ENCODE results near the gene PLAC9. TPM values are rescaled to one million over a fixed set of nuclear protein-coding genes. Genes with fewer than 3 reads are reported as not detected.
"Not testable (repeated sequence)": the region's sequence is repeated elsewhere in the genome, so short reads cannot be mapped to it uniquely, and the experiment has no call there.

The PLAC9 gene, protein sequence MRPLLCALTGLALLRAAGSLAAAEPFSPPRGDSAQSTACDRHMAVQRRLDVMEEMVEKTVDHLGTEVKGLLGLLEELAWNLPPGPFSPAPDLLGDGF
- polyA plus RNA-seq (2011; rRNA removed): 16.3 and 19.3 TPM in 2 replicates
- polyA minus RNA-seq (2011; rRNA and poly(A)+ RNA removed): 2.7 and 4.3 TPM in 2 replicates

DNA sequence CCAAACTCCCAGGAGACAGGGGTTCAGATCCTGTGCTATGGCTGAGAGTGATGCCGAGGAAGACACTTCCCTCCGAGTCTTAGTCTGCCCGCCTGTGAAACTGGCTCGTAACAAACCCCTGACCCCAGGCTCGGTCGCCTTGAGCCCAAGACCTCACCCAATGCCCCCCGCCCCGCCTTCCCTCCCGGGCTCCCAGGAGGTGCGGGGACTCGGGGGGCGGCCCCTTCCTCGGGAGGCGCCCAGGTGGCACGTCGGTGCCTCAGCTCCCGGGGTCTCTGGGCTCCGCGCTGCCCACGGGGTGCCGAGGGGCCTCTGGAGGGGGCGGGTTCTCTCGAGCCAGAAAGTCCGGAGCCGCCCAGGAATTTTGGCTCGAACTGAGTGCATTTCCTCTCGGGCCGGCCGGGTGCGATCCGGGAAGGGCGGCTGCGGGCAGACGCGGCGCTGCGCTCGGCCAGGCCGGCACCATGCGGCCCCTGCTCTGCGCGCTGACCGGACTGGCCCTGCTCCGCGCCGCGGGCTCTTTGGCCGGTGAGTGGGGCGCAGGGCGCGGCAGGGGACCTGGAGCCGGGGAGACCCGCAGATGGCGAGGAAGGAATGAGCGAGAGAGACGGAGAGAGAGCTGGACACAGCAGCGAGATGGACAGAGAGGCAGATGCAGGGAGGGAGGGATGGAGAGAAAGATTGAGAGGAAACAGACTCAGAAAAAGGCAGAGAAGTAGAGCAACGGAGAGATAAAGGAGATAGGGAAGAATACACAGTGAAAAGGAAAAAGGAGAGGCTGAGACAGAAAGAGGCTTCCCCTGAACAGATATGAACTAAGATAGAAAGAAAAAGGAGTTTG, at the start of gene PLAC9:
Gene PLAC9, plus strand, starts transcription at position 432 of the 841 bp plus-strand sequence. Its CDS starts 33 bp downstream, at position 465.
- no peaks in the 10 kb centered on the region for H3K27me3 ChIP-seq (ENCODE audit: control insufficient read depth, insufficient read depth, low read length)
- no peaks in the 10 kb centered on the region for H3K36me3 ChIP-seq (ENCODE audit: control insufficient read depth, insufficient read depth, low read length)
- ChIA-PET CTCF (interaction anchor here (1.0 kb wide), 1 partner anchor 15 kb away, joined by 4 read pairs; no protein-coding TSS in a partner anchor), POLR2A (no interaction called here)
- H3K4me3 ChIP-seq (ENCODE audit: low read depth, low read length): peak within 1 kb of the TSS; percentile 53
- DNase-seq (ENCODE audit: low read depth): no peak
- TF ChIP-seq, protein P1, sequence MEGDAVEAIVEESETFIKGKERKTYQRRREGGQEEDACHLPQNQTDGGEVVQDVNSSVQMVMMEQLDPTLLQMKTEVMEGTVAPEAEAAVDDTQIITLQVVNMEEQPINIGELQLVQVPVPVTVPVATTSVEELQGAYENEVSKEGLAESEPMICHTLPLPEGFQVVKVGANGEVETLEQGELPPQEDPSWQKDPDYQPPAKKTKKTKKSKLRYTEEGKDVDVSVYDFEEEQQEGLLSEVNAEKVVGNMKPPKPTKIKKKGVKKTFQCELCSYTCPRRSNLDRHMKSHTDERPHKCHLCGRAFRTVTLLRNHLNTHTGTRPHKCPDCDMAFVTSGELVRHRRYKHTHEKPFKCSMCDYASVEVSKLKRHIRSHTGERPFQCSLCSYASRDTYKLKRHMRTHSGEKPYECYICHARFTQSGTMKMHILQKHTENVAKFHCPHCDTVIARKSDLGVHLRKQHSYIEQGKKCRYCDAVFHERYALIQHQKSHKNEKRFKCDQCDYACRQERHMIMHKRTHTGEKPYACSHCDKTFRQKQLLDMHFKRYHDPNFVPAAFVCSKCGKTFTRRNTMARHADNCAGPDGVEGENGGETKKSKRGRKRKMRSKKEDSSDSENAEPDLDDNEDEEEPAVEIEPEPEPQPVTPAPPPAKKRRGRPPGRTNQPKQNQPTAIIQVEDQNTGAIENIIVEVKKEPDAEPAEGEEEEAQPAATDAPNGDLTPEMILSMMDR (IDR thresholded peaks at IDR 0.05; ENCODE audit: insufficient read depth, low read depth, low read length): no peak

DNA sequence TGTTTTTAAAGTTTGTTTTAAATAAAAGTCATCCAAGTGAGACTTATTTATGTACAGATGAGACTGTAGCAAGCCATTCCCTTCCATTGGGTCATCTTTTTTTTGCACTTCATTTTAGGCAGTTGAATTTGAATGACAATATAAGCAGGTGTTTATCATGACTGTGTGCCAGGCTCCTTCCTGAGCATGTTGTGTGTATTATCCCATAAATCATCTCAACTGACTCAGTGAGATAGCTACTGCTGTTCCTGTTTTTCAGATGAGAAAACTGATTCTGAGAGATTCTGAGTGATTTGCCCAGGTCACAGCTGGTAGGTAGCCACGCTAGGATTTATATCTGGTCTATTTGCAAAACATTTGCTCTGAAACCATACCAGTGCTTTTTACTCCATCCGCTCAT, 42.4 kb upstream of the PLAC9 start:
- Histone ChIP-seq H3K4me3 (ENCODE audit: low read depth, low read length) (no peak overlapping the region), H3K36me3 (ENCODE audit: control insufficient read depth, insufficient read depth, low read length) (no peaks in the 10 kb centered on the region), H3K27me3 (ENCODE audit: control insufficient read depth, insufficient read depth, low read length) (no peaks in the 10 kb centered on the region)
- DNase-seq (ENCODE audit: low read depth): no peak
- TF ChIP-seq, protein P1 (IDR thresholded peaks at IDR 0.05; ENCODE audit: insufficient read depth, low read depth, low read length): no peak
- ChIA-PET POLR2A (no interaction called here), CTCF (no interaction called here)

DNA sequence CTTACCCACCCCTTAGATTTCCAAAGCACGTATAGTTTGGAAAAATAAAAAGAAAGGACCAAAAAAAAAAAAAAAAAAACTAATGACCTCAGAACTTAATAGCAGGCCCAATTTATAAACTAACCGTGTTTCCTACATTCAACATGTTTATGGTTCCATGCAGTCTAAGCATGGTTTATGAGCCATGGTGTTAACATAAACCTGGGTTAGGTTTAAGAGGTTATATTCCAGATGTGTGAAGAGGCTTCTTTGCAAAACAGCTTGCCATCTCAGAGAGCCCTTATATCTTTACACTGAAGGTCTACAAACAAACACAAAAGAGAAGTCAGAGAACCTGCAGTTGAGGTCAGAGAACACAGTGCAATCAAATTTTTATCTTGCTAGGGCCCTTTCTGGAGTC, 38.3 kb upstream of the PLAC9 start:
- POLR2A ChIA-PET: no interaction called here
- TF ChIP-seq, protein P1 (IDR thresholded peaks at IDR 0.05; ENCODE audit: insufficient read depth, low read depth, low read length): no peak
- CTCF ChIA-PET: no interaction called here
- no peak overlapping the region for H3K4me3 ChIP-seq (ENCODE audit: low read depth, low read length)
- DNase-seq (ENCODE audit: low read depth): no peak
- H3K27me3 ChIP-seq (ENCODE audit: control insufficient read depth, insufficient read depth, low read length): no peaks in the 10 kb centered on the region
- H3K36me3 ChIP-seq (ENCODE audit: control insufficient read depth, insufficient read depth, low read length): no peaks in the 10 kb centered on the region

DNA sequence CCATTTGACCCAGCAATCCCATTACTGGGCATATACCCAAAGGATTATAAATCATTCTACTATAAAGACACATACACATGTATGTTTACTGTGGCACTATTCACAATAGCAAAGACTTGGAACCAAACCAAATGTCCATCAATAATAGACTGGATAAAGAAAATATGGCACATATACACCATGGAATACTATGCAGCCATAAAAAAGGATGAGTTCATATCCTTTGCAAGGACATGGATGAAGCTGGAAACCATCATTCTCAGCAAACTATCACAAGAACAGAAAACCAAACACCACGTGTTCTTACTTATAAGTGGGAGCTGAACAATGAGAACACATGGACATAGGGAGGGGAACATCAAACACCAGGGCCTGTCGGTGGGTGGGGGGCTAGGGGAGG, 34.3 kb upstream of the PLAC9 start:
- H3K36me3 ChIP-seq (ENCODE audit: control insufficient read depth, insufficient read depth, low read length); H3K27me3 ChIP-seq (ENCODE audit: control insufficient read depth, insufficient read depth, low read length); POLR2A ChIA-PET; DNase-seq (ENCODE audit: low read depth); H3K4me3 ChIP-seq (ENCODE audit: low read depth, low read length); CTCF ChIA-PET: not testable (repeated sequence)

DNA sequence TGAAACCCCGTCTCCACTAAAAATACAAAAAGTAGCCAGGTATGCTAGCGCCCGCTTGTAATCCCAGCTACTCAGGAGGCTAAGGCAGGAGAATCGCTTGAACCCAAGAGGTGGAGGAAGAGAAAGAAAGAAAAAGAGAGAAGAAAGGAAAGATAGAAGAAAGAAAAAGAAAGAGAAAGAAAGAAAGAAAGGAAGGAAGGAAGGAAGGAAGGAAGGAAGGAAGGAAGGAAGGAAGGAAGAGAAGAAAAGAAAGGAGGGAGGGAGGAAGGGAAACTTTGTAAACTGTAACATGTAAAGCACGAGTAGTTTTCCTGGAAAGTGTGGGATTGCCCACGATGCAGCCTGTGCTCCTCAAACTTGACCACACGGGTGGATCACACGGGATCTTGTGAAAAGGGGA, 33.2 kb upstream of the PLAC9 start:
- H3K36me3 ChIP-seq (ENCODE audit: control insufficient read depth, insufficient read depth, low read length); DNase-seq (ENCODE audit: low read depth); H3K4me3 ChIP-seq (ENCODE audit: low read depth, low read length); H3K27me3 ChIP-seq (ENCODE audit: control insufficient read depth, insufficient read depth, low read length); CTCF ChIA-PET; POLR2A ChIA-PET: not testable (repeated sequence)

DNA sequence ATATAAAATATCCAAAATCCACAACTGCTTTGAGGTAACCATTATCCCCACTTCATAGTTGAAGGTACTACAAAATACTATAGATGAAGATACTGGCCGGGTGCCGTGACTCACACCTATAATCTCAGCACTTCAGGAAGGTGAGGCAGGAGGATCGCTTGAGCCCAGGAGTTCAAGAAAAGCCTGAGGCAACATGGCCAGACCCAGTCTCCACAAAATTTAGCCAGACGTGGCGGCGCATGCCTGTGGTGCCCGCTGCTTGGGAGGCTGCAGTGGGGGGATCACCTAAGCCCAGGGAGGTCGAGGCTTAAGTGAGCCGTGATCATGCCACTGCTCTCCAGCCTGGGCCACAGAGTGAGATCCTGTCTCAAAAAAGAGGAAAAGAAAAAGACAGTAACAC, 32.4 kb upstream of the PLAC9 start:
- H3K4me3 ChIP-seq (ENCODE audit: low read depth, low read length): no peak overlapping the region
- POLR2A ChIA-PET: no interaction called here
- no peaks in the 10 kb centered on the region for H3K36me3 ChIP-seq (ENCODE audit: control insufficient read depth, insufficient read depth, low read length)
- TF ChIP-seq, protein P1 (IDR thresholded peaks at IDR 0.05; ENCODE audit: insufficient read depth, low read depth, low read length): no peak
- no peak for DNase-seq (ENCODE audit: low read depth)
- CTCF ChIA-PET: no interaction called here
- peaks cover 2% of the 10 kb centered on the region; the same call in 1 of the 2 replicates for H3K27me3 ChIP-seq (ENCODE audit: control insufficient read depth, insufficient read depth, low read length)

All from BJ (cell line).